GM11168 (cell line): Measurements from ENCODE around the gene KRT2.

Source experiments
- in situ Hi-C: fragments of 300-500 bp; cut with MboI; formaldehyde crosslinking; loops from one replicate; pipeline ENCODE4 v1.12.0; 2022; ENCODE audit warnings: low sequenced_read_pairs; ENCODE audit not compliant: unreplicated experiment

Gene KRT2

DNA sequence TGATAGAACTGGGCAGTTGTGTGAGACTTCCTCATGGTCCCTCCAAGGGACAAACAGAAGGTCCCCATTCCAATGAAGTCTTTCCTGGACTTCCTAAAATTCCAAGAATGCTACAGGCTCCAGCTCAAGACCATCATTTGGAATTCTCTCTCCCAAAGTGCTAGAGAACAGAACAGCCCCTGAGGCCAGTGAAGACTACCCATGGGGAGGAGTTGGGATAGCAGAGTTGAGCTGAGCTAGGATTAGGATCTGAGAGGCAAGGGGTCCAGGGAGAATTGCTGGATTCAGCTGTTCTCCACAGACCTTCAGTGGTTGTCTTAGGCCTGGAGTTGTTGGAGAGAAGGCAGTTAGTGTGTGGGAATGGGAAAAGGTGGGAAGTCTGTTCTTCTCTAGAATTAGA lies 17.4 kb upstream of the KRT2 start:
- in situ Hi-C loops = no loop called here

DNA sequence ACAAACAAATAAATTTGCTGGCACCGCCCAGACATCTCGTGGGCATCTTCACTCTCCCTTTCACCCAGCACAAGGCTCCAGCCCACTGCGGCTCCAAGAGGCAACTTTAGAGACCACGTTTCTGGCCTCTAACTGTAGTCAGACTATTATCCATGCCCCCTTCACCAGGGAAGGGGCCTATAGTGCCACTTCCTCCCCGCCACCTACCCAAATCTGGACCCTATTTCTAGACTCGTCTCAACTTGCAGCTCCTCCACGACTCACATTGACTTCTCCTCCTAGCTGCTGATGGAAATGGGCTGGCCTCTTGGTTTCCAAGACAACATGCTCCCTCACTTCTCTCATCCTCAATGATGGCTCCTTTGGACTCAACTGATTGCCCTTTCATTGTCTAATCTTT lies 15.9 kb upstream of the KRT2 start:
- in situ Hi-C loops = no loop called here

DNA sequence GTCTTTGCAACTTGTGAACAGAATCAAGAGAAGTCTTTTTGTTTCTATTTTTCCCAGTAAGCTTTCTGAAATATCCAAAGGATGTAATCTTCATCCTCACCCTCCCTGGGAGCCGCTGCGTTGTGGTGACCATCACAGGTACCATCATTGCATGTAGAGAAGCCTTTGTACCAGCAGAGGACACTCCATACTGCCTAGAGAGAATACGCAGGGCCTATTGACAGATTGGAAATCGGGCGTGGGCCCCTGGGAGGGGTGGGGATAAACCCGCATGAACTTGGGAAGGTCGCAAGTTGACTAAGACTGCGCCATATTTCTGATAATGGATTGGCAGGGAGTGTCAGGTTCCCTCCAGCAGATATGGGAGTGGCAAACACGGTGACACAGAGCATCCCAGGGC lies 15.5 kb upstream of the KRT2 start:
- in situ Hi-C loops = no loop called here

DNA sequence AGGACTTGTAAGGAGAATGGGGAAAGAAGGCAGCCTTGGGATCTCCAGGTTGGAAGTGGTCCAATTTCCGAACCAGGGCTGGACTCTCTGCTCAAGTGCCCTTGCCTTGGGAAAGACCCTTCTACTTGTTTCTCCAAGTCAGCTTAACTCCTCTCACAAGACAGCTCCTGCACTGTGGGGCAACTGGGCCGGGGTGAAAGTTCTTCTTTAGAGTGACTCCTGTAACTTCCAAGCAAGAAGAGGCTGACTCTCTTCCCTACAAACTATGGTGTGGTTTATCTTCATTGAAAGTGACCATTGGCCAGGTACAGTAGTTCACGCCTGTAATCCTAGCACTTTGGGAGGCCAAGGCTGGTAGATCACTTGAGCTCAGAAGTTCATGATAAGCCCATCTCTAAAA lies 14.5 kb upstream of the KRT2 start:
- in situ Hi-C loops = no loop called here

DNA sequence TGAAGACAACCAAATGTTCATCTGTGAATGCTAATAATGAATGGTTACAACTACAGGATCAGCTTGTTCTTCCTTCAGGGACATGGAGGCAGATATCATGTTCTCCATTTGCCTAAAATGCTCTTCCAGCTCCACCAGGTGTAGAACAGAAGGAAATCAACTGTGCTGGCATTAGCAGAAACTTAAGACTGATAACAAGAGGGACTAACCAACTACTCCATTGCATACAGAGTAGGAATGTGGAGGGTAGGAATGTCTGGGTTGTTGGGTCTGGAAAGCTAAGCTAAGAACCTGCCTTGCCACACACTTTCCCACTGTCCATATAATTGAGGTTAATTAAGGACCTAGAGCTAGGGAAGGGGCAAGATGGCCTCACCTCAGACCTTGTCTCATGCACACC lies 11.4 kb upstream of the KRT2 start:
- in situ Hi-C loops = no loop called here

DNA sequence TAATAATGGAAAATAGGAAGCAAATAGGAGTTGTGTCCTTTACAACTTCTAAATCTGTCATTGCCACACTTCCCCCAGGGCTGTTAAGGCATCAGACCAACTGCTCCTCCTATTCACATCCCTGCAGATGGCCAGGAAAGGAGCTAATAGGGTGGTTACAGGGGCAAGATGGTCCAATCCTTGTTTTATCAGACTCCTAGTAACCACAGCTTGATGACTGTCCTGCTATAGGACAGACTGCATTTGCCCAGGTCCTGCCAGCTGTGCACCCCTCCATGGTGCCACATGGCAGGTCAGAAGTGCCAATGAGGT lies 10.9 kb upstream of the KRT2 start:
- in situ Hi-C loops = no loop called here

DNA sequence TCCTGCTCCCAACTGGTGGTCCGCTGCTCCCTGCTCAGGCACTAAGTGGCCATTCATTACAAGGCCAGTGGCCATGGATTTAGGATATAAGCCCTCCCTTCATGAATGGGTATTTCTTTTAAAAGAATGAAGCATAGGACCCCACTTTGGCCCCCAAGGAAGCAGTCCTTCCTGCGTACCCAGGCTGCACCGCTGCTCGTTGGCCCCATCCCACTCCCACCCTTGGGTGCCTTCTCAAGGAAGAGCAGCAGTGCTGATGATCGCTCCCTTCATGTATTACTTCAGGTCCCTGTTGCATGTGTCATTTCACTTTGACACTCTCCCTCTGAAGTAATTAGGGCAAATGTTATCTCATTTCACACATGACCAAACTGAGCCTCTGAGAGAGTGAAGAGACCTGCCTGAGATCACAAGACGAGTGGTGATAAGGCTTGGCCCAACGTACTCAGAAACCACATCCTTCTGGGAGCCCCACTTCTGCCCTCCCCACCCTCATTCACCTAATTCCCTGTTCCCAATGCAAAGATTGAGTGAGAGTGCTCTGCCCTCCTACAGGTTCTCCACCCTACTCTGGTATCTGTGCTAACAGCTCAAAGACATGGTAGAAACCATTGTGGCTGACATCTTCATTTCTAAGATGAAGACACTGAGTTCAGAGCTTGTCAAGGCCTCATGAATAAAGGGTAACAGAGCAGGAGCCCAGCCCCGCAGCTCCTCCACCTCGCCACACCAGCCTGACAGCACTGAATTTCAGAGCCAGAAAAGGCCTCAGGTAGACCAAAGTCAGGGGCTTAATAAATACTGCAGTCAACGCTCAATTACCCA lies 10.3 kb upstream of the KRT2 start:
- in situ Hi-C loops = no loop called here

DNA sequence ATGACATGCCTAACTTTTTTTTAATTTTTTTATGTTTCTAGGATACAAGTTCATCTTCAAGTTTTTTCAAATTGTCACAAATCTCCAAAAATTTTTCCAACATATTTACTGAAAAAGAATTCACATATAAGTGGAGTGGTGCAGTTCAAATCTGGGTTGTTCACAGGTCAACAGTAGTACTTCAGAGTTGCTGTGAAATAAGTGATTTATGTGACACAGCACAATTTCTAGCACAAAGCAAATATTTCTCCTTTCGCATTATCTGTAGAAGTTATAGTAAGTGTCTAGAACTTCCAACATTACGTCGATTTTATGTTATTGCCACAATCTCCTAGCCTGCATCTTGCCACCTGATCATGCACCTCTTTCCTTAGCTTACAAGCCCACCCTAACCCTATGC lies 9.7 kb upstream of the KRT2 start:
- in situ Hi-C loops = no loop called here

DNA sequence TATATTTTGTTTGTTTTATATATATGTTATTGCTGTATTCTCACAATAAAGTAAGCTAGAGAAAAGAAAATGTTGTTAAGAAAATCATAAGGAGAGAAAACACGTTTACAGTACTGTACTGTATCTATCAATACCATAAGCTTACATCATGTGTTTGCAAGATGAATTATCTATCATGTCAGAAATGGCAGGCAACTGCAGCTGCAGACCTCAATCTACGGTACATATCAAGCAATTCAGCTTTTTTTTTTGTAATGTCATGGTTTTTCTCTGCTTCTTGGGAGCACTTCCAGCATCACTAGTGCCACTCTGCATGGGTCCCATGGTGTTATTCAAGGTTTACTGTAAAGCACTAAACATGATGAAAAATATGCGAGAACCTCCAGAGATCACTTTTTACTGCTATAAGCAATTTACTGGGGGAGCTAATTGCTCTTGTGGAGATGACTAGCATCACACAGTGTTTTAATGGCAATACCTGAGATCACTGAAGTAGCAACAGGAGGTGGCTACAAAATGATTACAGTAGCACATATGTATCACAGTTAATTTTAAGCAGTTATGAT lies 9.0 kb upstream of the KRT2 start:
- in situ Hi-C loops = no loop called here

DNA sequence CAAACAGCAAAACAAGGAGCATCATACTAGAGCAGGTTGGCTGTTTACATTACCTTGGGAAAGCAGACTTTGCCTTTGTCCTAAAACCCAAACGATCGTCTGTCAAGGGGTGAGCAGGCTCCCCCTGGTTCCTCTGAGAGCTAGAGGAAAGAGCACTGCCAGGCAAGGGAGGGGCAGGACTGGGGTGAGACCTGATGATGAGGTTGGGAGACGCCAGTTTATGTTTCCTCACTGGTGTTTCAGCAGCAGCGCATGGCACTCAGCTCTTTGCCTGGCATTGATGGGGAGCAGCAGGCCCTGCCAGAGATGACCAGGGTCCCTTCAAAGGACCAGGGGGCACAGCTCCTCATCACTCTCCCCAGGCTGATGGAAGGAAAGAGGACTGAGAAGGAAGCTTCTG lies 7.9 kb upstream of the KRT2 start:
- in situ Hi-C loops = no loop called here

DNA sequence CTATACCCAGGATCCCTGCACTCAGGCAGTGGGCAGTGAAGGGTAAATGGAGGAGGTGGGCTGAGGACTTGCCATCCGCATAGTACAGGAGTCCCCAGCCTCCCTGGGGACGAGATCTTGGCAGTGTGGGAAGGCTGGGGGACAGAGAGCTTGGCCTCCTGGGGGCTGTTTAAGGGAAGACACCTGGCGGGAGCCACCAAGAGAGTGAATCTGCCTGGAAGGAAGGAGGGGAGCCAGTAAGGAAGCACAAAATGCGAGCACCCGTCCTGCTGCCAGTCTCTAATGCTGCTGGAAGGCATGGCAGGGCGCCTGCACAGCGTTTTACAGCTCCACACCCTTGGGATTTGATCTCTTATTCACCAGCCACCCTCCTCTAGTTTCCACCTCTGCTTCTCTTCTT lies 7.4 kb upstream of the KRT2 start:
- in situ Hi-C loops = no loop called here

DNA sequence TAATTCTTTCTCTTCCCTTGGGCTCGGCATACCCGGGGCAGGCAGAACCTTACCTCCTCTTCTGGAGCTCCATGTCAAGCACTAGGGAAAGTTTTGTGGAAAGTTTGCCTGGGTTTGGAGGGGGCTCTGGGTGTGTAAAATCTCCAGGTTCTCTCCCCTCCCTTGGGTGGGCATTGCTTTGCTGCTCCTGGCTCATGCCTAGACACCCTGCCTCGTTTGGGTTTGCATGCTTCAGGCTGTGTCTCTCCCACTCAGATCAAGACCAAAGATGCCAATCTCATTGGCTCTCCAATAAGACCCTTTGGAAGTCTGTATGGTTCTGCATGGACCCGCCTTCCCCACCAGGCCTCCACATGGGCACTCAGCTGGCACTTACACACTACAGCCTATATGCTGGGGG lies 6.2 kb upstream of the KRT2 start:
- in situ Hi-C loops = no loop called here

DNA sequence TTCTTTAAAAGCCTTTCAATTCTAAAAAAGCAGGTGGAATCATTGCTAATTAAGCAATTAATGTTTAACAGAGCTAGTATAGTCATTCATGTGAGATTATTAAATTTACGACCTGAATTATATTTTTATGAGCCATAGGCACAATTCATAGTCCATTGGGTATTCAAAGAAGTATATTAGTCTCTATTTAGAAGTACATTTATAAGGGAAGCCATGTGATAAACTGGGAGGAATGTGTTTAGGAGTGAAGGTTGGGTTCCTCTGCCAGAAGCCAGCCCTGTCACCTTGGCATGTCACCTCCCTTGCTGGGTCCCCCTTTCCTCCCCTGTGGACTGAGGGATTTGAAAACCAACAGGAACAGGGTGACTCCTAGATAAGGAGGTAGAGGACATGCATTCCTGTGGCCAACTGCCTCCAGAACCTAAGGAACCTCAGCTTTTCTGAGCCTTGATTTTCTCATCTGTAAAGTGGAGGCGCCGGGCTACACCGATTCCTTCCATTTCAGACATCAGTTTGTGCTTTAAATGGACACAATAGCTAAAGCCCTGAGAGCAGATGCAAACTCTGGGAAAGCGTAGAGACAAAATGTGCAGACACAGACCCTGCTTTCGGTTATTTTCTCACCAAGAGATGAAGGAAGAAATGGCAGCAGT lies 5.4 kb upstream of the KRT2 start:
- in situ Hi-C loops = no loop called here

DNA sequence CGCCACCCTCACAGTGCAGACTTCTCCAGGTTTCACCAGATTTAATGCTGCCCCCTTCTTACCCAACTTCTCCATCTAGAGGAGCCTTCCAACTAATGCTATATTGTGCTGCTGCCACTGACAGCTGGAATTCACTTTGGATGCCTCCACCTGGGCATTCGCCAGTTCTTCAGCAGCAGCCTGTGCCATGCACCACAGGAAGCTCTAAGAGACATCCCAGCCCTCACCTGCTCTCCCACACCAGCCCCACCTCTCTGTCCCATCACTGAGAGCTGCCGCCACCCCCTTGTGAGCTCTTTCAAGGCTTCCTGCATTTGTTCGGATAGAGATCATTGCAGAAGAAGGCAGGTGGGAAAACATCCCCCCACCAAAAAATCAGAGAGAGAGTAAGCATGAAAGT lies 4.6 kb upstream of the KRT2 start:
- in situ Hi-C loops = no loop called here

DNA sequence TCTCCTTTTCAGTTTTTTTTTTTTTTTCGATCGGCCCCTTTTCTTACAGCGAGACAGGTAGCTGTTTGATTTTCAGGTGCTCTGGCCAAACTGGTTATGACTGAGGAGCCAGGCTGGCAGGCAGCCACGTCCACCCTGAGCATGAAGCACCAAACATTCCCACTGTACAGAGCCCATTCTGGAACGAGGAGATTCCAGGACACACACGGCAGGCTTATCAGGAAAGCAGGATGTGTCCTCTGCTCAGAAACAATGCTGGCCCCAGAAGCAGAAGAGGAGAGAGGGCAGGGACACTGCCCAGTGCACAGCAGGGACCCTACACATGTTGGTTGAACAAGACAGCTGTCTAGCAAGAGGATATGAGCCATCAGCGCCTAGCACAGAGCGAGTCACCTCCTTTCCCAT lies 3.7 kb upstream of the KRT2 start:
- in situ Hi-C loops = no loop called here

DNA sequence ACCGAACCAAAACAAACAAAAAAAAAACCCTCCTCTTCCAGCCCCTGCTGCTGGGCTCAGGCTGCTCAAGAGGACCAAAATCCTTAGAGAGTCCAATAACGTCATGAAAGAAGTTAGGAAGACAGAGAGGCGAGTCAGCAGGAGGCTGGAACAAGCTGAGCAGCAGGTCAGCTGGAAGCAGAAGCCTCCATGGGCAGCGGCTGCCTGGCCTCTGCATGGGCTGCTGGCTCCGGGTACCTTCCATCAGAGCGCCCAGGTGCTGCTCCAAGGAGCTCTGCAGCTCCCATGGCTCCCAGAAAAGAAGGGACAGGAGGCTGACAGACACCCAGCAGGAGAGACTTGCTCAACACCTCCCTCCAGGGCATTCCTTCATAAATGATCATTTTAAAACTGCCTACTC lies 3.2 kb upstream of the KRT2 start:
- in situ Hi-C loops = no loop called here

DNA sequence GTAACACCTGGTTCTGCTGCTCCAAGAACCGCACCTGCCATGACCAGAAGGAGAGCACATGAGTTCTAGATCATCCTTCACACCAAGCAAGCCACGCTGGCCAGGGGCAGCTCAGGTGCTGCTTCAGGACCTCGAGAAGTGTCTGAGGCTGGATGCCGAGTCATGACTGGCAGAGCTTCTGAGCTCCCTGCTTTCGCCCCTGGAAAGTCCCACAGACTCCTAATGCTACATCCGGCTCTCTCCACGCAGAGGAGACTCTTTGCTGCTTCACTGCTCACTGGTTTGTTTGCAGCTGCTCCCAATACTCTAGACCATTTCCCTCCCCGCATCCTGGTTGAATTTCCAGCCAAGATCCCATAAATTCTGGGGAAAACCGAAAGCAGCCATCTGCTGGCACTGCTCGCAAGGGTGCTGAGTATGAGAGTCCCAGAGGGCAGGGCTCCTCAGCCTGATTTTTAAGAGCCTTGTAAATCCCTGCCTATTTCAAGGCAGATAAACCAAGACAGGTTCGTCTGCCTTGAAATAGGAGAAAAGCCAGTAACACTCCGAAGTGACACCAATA lies 1.4 kb downstream of the KRT2 start:
- in situ Hi-C loops = no loop called here

DNA sequence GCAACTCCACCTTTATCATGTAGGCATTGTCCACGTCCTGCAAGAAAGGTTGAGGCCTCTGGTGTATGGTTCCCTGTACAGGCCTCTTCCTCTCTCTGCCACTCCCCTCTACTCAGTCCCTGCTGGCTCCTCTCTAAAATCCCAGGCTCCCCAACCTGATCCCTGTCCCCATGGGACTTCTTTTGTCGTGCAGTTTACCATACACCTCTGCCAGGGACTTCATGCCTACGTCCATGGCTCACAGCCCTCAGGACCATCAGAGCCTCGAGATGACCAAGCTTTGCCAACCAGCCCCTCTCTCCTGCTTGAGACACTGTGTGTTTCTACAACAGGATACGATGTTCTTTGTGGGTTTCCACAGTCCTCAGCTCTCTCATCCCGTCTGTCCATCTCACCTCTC lies 2.9 kb downstream of the KRT2 start:
- in situ Hi-C loops = no loop called here

DNA sequence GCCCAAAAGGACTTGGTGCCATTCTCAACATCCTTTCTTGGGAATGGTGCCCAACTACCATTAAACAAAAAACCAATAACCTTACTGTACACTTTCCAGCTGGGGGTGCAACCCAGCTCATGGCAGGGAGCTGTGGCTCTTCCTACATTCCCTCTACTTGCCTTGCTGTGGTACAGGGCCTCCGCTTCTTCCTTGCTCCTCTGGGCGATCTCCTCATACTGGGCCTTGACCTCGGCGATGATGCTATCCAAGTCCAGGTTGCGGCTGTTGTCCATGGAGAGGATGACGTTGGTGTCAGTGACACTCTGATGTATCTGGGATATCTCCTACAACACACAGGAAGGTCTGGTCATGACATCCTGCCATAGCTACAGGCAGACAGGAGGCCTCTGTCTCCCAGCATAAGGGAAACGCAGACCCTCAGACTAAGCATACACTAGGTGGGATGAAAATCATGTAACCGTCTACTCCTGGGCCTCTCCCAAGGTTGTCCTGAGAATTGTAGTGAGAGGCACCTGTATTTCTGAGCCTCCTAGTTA lies 3.9 kb downstream of the KRT2 start:
- in situ Hi-C loops = no loop called here

DNA sequence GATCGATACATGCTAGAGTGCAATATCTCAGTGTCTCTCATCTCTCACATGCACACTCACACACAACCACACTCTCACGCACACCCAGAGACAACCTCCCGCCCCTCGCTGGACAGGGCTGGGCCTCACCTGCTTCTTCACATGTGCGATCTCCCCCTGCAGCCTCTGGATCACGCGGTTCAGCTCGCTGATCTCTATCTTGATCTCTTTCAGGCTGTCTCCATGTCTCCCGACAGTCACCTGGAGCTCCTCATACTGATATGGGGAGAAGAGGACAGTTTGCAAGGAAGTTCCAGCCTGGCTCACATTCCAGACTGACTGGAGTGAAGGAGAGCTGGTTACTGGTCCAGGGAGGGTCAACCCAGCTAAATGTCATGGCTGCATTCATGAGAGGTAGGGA lies 4.4 kb downstream of the KRT2 start:
- in situ Hi-C loops = no loop called here

DNA sequence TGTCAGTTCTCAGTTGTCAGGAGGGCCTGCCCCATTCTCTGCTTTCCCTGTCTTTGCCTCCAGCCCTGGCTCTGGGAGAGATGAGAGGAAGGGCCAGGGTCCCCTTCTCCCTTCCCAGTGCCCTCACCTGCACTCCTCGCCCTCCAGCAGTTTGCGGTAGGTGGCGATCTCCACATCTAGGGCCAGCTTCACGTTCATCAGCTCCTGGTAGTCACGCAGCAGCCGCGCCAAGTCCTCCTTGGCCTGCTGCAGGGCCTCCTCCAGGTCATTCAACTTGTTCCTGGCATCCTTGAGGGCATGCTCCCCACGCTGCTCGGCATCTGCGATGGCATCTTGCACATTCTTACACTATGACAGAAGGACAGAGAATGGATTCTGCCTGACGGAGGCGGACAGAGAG lies 5.4 kb downstream of the KRT2 start:
- in situ Hi-C loops = no loop called here
